Testis (tissue), 2 donors: Measurements from ENCODE around the gene TMEM80.

Experiments
- POLR2A ChIP-seq: fragments of 450-650 bp; IDR thresholded peaks from one replicate; pipeline ENCODE4 v1.6.1; 2017; ENCODE audit warnings: antibody characterized with exemption, mild to moderate bottlenecking, moderate library complexity
- TF ChIP-seq, protein P1 (sequence below), 3 experiments: fragments of 450-650 bp in 2 of 3; fragments of 200-600 bp in 1 of 3; sonication (generic) in 1 of 3; IDR thresholded peaks; one replicate each; pipeline ENCODE4 v1.5.1; 2016 to 2019; ENCODE audit warnings: antibody characterized with exemption in 3 of 3, mild to moderate bottlenecking in 2 of 3, moderate library complexity in 1 of 3

DNA sequence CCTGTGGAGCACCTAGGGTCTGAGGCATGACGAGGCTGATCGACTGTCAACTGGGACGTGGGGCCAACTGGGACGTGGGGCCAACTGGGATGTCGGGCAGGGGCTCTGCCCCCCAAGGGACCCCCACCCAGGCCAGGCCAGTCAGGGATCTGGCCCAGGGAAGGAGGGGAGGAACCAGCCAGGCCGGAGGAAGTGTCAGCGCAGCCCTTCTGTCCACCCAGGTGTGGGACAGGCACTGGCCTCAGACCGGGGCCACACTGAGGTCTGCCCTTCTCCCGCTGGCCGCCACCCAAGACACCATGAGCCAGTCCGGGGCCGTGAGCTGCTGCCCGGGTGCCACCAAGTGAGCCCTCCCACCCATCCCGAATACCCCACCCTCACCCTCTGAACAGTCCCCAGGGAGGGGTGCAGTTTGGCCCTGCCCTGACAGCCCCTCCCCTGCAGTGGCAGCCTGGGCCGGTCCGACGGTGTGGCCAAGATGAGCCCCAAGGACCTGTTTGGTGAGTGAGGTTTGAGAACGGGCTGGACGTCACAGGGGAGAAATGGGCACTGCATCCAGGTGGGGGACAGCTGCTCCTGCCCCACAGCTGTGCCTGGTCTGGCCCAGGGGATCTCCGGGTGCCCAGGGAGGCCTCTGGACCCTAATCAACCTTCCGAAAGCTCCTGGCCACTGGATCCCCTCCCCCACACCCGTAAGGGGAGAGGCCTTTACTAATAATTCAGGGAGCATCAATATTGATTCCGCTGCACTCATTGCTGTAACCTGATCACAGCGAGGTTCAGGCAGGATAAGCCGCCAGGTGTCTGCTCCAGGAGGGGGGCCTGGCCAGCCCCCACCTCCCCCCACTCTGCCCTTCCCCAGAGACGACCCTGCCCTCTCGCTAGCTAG, 13.7 kb downstream of the TMEM80 start:
- TF ChIP-seq, protein P1, sequence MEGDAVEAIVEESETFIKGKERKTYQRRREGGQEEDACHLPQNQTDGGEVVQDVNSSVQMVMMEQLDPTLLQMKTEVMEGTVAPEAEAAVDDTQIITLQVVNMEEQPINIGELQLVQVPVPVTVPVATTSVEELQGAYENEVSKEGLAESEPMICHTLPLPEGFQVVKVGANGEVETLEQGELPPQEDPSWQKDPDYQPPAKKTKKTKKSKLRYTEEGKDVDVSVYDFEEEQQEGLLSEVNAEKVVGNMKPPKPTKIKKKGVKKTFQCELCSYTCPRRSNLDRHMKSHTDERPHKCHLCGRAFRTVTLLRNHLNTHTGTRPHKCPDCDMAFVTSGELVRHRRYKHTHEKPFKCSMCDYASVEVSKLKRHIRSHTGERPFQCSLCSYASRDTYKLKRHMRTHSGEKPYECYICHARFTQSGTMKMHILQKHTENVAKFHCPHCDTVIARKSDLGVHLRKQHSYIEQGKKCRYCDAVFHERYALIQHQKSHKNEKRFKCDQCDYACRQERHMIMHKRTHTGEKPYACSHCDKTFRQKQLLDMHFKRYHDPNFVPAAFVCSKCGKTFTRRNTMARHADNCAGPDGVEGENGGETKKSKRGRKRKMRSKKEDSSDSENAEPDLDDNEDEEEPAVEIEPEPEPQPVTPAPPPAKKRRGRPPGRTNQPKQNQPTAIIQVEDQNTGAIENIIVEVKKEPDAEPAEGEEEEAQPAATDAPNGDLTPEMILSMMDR (IDR thresholded peaks at IDR 0.05): no peak
- no peak for TF ChIP-seq POLR2A
